Endometrial microvascular endothelial cells (primary cell): ENCODE measurements around the gene CYB5R4. TPM values are rescaled to one million over a fixed set of nuclear protein-coding genes. Genes with fewer than 3 reads are reported as not detected.

Experiments used
- in situ Hi-C: cut with HindIII; loops from 2 replicates; pipeline ENCODE4 v1.10.0; 2017; ENCODE audit warnings: low sequenced_read_pairs, low pct_unique_long_range_greater_than_20kb; ENCODE audit errors: inconsistent ontology term
- total RNA-seq: library from RNA; depleted of rRNA; stranded (reverse); fragments of >200 nt; gene quantifications from one replicate; pipeline ENCODE4 v1.2.3, GENCODE V29; 2015; ENCODE audit errors: inconsistent ontology term

CYB5R4 gene, protein sequence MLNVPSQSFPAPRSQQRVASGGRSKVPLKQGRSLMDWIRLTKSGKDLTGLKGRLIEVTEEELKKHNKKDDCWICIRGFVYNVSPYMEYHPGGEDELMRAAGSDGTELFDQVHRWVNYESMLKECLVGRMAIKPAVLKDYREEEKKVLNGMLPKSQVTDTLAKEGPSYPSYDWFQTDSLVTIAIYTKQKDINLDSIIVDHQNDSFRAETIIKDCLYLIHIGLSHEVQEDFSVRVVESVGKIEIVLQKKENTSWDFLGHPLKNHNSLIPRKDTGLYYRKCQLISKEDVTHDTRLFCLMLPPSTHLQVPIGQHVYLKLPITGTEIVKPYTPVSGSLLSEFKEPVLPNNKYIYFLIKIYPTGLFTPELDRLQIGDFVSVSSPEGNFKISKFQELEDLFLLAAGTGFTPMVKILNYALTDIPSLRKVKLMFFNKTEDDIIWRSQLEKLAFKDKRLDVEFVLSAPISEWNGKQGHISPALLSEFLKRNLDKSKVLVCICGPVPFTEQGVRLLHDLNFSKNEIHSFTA
- 12.9 TPM for total RNA-seq

DNA sequence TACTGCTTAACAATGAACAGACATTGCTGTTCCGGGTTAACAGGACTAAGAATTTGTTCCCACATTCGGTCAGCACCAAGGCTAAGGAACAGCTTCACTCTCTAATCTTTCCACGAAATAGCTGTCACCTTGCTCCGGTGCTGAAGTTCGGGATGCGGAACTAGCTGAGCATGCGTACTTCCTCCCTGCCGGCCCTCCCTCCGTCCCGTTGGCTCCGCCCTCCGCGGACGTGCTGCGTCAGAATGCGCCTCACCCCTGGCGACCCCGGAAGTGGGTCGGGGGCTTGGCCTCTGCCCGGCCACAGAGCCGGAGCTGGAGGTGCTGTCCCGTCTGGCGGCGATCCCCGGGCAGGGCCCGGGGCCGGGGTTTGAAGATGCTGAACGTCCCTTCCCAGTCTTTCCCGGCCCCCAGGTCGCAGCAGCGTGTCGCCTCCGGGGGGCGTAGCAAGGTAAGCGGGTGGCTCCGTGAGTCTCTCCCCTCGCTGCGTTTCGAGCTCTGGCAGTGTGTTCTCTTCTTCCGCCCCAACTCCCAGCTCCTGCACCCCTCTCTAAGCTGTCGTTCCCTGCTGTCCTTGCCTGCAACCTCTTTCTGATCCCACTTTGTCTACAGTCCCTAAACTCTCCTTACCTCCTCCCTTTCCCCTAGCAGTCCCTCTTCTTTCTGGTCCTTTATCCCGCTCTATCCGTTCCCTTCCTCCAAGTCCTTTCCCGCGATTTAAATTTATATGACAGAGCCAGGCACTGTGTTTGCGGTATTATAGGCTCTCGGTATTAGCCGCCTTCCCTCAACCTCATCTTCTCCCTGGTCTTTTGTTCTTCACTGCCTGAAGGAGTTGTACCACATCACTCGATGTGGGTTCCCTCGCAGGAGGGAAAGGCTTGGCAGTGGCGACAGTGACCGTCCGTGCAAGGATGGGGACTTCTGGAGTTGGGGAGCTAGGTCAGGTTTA lies at the start of gene CYB5R4:
CYB5R4 (plus strand) TSS at position 280 of the 949 bp plus-strand sequence; CDS start at position 374, 94 bp downstream.
- in situ Hi-C loops: no loop called here

DNA sequence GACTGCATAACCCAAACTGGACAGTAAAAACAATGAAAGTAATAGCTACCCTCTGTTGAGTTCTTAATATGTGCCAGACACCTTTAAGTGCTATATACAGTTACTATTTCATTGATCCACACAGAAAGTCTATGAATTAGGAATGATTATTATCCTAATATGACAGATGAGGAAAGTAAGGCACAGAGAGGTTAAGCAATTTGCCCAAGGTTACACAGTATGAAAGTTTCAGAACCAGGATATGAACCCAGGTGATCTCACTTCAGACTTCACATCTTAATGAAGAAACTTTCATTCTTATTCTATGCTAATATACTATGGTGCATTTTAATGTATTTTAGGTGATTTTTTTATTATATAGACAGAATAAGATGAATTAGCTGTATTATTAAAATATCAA lies 46.9 kb upstream of the CYB5R4 start:
- in situ Hi-C loops: no loop called here

DNA sequence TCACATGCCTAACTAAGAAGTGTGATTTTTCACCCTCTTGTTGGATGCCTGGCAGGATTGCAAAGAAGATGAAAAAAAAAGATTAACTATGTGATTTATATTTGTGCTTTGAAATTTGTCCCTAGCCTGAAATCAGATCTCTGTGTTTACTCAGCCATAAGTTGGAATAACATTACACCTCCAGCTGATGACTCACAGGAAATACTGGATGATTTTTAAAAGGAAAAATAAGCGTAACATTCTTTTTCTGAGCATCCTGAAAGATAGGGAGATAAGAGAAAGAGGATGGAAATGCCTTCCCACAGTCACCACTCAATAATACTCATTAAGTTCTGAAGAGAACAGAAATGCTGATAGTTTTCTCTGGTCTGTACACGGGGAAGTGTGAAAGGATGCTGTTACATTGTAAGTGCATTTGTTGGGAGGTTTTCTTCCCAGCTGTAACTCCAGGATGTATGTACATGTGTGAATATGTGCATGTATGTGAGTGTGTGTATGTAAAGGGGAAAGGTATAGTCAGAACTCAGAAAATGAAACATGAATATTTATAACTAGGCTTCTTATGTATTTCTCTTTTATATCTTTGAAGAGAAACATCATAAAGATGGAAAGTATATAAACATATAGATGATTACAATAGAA lies 43.7 kb upstream of the CYB5R4 start:
- in situ Hi-C loops: no loop called here

DNA sequence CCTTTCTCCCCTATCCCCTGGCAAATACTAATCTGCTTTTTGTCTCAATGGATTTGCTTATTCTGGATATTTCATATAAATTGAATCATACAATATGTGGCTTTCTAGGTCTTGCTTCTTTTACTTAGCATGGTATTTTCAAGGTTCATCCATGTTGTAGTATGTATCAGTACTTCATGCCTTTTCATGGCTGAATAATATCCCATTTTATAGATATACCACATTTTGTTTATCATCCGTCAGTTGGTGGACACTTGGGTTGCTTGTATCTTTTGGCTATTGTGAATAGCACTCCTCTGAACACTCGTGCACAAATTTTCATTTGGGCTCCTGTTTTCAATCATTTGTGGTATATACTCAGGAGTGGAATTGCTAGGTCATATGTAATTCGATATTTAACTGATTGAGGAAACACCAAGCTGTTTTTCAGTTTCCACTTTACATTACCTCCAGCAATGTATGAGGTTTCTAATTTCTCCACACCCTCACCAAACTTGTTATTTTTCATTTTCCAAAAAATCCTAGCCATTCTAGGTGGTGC lies 36.8 kb upstream of the CYB5R4 start:
- in situ Hi-C loops: no loop called here

DNA sequence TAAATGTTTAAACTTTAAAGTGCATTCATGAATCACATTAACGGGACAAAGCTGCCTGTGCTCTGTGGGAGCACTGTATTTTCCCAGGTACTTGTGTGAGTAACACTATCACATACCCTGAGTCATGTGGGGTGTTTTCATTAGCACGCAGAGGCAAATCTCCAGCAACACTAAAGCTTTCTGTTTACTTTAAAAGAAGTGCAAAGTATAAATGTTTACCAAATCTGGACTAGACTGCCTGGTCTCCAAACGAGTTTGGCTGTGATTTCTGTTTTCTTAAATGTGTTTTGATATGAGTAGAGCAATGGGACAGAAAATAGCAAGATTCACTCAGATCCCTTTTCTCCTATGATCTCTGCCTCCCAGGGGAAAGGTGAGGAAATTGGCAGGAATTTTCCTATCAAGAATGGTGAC lies 35.1 kb upstream of the CYB5R4 start:
- in situ Hi-C loops: no loop called here

DNA sequence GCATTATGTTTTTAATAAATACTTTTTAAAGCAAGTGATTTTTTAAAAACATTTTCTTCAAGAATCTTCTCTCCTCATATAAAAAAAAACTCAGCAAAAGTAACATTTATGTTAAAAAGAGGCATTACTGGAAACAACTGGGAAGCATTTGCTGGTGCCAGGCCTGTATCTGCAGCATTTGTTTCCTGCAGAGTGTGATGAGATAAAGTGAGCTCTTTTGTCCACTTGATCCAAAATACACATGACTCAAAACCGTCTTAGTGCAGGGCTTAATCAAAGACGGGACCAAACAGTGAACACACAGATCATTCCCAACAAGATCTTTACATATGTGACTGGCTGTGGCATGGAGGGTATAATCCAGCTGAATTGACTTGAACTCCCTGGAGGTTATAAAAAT lies 34.7 kb upstream of the CYB5R4 start:
- in situ Hi-C loops: no loop called here

DNA sequence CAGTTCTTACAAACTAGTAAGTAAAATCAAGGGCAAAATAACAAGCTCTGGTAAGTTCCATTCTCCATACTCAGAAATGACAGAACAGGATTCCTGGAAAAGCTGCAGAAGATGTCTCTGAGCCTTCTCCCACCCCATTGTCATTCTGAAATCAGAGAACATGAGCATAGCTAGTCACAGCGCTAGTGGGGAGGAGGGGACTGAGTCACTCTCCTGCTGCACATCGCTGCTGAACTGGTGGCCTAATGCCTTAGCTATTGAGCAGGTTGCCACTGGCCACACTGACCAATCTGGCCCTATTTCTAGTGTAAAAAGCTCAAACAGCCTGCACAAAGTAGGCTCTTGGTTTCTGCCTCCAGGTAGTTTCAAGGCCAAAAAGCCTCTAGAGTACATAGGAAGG lies 32.4 kb upstream of the CYB5R4 start:
- in situ Hi-C loops: no loop called here

DNA sequence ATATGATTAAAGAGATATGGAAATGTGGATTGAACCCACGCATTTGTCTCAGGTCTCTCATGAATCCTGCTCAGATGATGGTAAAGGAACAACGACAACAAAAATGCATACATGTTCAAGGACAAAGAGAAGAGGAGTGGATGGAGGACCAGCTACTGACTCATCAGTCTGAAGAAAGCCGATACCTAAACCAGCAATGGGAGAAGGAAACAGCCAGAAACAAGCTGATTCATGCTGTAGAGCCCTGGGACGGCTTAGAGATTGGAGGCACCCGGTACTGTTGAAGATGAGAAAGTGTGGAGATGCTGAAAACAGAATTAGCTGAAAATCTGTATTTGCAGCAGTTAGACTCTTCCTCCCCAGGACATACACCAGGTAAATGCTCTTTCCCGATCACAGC lies 20.8 kb upstream of the CYB5R4 start:
- in situ Hi-C loops: no loop called here

DNA sequence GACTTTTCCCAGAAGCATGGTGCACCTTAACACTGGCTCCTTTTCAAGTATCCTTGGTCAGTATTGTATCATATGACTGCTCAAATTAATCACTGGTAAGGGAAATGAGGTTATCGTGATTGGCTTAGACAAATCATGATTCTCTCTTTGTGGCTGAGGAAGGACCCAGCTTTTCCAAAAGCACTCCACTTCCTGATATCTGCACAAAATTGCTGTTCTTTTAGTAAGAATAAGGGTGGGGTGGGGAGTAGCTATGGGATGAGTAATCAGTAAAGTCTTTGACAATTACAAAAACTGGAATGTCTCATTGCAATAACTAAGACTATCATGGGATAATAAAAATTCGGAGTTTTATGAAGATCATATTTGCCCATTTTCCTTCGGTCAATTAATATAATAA lies 15.3 kb upstream of the CYB5R4 start:
- in situ Hi-C loops: no loop called here

DNA sequence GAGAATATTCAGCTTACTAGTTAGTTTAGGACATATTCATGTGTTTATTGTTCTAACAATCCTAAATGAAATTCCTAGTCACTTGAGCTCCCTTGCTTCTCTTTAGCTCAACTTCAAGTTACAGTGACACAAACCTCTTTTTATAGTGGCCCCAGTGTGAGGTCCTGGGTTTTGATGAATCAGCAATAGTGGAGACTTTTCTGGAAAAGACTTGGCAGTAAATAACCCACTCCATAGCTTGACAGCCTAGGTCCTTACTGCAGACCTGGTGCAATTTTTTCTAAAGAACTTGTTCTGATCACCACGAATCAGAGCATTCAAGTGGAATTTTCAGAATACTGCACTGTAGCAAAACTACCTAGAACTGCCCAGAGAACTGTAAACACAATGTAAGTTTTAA lies 13.2 kb upstream of the CYB5R4 start:
- in situ Hi-C loops: no loop called here

DNA sequence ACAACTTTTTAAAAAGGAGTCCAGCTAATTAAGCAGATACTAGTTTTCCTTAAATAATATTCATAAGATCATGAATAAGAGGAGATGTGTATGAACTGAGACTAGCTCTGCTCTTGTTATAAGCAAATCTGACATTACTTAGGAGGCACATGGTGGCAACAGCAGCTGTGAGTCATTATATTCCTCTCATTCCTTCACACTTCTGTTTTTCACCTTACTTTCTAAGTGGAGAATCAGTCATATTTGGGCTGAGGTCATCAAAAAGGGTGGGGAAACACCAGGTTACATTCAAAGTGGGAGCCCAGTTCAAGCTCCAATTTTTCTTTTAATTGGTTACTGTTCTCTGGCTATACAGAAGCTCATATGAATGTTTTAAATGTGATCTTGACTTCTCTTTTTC lies 12.3 kb upstream of the CYB5R4 start:
- in situ Hi-C loops: no loop called here

DNA sequence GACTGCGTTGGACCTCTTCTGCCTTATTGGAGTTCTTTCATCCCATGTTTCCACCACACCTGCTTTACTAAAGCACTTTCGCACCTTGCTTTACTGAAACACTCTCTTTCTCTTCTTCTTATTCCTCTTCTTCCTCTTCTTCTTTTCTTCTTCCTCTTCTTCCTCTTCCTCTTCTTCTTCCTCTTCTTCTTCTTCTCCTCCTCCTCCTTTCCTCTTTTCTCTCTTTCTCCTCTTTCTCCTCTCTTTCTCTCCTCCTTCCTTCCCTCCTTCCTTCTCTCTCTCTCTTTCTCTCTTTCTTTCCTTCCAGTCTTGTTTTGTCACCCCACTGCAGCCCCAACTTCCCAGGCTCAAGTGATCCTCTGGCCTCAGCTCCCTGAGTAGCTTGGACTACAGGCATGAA lies 10.4 kb upstream of the CYB5R4 start:
- in situ Hi-C loops: no loop called here

DNA sequence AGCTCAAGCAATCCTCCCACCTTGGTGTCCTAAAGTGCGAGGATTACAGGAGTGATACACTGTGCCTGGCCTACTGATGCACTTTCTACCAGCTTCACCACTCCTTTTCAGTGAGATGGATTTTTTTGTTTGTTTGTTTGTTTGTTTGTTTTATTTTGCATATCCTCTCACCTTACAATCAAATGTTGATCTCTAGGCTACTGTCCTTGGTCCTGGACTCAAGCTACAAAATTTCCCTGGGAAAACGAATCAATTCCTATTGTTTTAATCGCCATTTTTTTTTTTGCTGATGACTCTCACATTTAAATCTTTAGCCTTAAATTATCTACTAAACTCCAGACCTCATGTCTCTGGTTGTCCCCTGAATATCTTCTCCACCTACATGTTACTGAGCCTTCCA lies 9.9 kb upstream of the CYB5R4 start:
- in situ Hi-C loops: no loop called here

DNA sequence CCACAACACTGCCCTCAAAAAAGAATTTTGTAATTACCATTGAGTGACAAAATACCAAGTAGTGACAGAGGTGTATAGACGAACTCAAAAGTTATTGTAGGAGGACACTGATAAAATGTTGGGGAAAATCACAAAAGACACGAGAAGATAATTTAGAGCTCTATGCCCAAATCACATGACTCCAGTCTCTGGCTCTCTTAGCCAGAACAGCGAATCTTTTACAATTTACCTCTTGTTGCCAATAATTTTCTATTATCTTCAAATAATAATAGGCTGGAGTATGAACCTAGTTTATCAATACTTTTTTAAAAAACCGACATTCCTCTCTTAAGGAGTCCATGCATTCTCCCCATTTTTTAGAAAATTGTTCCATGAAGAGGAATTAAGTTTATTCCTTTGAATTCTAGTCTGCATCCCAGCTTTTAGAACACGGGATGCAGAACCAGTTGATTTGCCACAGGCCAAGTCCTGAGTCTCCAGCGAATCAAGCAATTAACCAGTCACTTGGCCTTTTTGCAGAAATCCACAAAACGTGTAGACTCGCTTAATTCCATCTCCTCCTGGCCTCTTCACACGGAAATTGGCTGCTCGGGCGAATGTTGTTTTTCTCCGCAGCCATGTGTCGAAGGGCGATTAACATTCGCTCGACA lies 6.8 kb upstream of the CYB5R4 start:
- in situ Hi-C loops: no loop called here

DNA sequence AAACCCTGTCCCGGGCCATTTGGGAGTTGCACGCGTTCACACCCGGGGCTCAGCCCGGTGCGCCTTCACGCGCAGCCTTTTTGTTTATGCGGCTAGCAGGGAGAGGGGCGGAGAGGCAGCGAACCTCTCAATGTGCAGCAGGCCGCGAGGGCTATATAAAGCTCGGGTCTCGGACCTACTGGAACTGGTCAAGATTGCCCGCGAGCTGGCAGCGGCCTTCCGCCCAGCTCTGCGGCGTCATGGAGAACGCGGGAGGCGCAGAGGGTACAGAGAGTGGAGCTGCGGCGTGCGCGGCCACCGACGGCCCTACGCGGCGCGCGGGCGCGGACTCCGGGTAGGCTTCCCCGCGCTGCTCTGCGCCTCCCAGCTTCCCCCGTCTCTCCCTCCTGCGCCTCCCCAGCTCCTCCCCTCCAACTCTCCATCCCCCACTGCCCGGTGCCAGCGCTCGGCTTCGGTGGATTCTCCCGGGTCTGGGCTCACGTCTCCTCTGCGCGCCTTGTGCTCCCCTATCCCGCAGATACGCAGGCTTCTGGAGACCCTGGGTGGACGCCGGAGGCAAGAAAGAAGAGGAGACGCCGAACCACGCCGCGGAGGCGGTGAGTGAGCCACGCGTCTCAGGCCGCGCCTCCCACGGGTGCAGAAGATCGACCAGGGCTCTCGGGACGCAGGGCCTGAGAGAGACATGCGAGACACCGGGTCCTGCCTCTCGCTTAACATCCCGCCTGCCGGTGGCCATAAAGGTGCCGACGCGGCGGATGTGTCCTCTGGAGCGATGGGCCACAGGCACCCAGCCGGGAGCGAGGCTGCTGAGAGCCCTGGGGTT lies 6.1 kb upstream of the CYB5R4 start, which contains the start of gene RIPPLY2:
RIPPLY2 (plus strand) TSS at position 183 of the 823 bp plus-strand sequence; CDS start at position 240, 57 bp downstream.
- in situ Hi-C loops: no loop called here

DNA sequence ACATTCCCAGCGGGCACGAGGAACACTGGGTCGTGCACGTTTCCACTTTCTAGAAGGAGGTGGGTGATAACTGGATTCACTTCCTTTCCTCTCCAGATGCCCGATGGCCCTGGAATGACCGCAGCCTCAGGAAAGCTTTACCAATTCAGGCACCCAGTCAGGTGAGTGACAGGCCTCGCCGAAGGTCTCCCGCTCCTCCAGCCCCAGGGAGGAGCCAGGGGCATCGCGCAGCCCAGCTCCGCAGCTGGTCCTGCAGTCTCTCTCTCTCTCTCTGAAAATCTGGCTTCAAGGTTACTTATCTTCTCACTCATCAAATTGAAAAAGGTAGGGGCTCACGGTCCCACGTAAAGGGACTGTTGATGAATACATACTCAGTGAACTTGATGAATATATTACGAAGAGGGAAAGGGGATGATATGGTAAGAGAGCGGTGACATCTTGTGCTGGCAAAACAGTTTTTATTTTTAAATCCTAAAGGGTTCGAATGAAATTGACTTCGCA lies 5.4 kb upstream of the CYB5R4 start:
- in situ Hi-C loops: no loop called here

DNA sequence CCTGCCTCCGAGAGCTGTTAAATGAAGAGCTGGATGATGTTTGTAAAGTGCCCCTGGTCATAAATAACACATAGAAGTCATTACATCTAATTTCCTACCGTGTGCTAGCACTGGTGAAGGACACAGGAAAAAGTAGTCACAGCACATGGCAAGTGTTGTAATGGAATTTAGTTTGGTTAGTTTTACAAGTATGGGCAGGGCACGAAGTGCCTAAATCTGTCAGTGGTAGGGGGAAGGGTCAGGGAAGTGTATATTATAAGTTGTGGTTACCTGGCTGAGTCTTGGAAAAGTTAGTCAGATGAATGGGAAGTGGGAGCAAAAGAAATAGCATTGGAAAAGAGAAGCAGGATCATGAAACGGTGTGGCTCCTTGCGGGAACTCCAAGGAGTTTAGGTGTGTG lies 4.7 kb upstream of the CYB5R4 start:
- in situ Hi-C loops: no loop called here
